ENCODE measurements around the gene TRMT1L. TPM values are rescaled to one million over a fixed set of nuclear protein-coding genes. Genes with fewer than 3 reads are reported as not detected.

Gene TRMT1L
- total and polyA plus RNA-seq, 8 donors = 2.9 to 11.1 (median 6.5) TPM

DNA sequence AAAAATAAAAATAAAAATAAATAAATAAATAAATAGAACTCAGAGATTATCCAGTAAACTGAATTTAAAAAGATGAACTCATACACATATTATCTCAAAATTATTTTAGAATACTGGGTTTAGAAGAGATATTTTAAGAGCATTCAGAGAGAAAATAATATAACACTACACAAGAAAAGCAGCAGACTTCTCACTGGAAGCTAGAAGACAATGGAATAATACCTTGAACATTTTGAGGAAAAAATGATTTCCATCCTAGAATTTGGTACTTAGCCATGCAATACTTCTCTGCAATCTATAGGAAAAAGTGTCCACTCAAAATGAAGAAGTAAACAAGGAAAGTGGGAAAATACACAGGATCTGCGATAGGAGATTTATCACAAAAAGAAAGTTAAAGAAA lies 24.2 kb downstream of the TRMT1L start:
- FAIRE-seq (no peak), ATAC-seq (no peak), DNase-seq (no peak)
- peaks cover 0 to 17% (median 4%) of the 10 kb centered on the region in 3 donors for H3K36me3 ChIP-seq
- no peaks in the 10 kb centered on the region for H3K4me1 ChIP-seq
- no peaks in the 10 kb centered on the region for H3K27me3 ChIP-seq
- TF ChIP-seq, protein P1, sequence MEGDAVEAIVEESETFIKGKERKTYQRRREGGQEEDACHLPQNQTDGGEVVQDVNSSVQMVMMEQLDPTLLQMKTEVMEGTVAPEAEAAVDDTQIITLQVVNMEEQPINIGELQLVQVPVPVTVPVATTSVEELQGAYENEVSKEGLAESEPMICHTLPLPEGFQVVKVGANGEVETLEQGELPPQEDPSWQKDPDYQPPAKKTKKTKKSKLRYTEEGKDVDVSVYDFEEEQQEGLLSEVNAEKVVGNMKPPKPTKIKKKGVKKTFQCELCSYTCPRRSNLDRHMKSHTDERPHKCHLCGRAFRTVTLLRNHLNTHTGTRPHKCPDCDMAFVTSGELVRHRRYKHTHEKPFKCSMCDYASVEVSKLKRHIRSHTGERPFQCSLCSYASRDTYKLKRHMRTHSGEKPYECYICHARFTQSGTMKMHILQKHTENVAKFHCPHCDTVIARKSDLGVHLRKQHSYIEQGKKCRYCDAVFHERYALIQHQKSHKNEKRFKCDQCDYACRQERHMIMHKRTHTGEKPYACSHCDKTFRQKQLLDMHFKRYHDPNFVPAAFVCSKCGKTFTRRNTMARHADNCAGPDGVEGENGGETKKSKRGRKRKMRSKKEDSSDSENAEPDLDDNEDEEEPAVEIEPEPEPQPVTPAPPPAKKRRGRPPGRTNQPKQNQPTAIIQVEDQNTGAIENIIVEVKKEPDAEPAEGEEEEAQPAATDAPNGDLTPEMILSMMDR (IDR thresholded peaks at IDR 0.05) = no peak
- no peaks in the 10 kb centered on the region for H3K9me3 ChIP-seq
- WGBS, 2 donors = 87 to 90% methylated on average over 1 of the region's 1 CpG
- no peak overlapping the region for H3K27ac ChIP-seq
- H3K4me3 ChIP-seq = no peak overlapping the region
- intact Hi-C loops (cut with DNase I) = no loop called here

DNA sequence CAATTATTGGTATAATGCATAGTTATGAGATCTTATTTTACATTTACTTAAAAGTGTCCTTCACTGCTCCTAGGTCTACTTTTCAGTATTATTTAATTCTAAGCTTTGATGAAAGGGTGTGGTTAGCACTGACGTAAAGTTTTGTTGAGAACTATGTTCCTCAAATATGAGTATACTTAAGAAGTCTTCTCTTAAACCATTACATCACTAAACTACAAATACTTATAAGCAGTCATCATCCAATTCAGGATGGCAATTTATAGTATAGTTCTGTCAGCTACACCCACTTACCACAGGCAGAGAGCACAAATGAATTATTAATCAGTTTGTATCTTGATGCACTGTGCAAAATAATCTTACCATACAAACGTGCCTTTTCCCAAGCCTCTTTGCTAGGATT lies 27.0 kb downstream of the TRMT1L start:
- no peak overlapping the region for H3K4me3 ChIP-seq
- no peaks in the 10 kb centered on the region for H3K9me3 ChIP-seq
- TF ChIP-seq, protein P1 (IDR thresholded peaks at IDR 0.05) = no peak
- H3K36me3 ChIP-seq = peaks cover 0 to 30% (median 4%) of the 10 kb centered on the region in 3 donors
- DNase-seq = no peak
- WGBS, 2 donors = 71 to 78% methylated on average over 2 of the region's 2 CpGs
- H3K4me1 ChIP-seq = no peaks in the 10 kb centered on the region
- FAIRE-seq = no peak
- ATAC-seq = no peak
- H3K27me3 ChIP-seq = no peaks in the 10 kb centered on the region
- H3K27ac ChIP-seq = no peak overlapping the region
- intact Hi-C loops (cut with DNase I) = no loop called here

DNA sequence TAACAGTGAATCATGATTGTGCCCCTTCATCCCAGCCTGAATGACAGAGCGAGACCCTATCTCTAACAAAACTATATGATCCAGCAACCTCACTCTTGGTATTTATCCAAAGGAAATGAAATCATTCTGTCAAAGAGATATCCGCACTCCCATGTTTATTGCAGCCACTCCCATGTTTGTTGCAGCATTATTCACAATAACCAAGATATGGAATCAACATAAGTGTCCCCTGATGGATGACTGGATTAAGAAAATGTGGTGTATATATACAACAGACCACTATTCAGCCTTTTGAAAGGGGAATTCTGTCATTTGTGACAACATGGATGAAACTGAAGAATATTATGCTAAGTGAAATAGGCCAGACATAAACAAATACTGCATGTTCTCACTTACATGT lies 44.4 kb downstream of the TRMT1L start:
- TF ChIP-seq, protein P1 (IDR thresholded peaks at IDR 0.05) = no peak
- DNase-seq (no peak), ATAC-seq (no peak), FAIRE-seq (no peak)
- 91 to 96% methylated on average over 2 of the region's 2 CpGs for WGBS, 2 donors
- intact Hi-C loops (cut with DNase I) = no loop called here
- Histone ChIP-seq H3K27ac (no peak overlapping the region), H3K27me3 (no peaks in the 10 kb centered on the region), H3K9me3 (no peaks in the 10 kb centered on the region), H3K4me3 (no peak overlapping the region), H3K36me3 (no peaks in the 10 kb centered on the region), H3K4me1 (no peaks in the 10 kb centered on the region)

DNA sequence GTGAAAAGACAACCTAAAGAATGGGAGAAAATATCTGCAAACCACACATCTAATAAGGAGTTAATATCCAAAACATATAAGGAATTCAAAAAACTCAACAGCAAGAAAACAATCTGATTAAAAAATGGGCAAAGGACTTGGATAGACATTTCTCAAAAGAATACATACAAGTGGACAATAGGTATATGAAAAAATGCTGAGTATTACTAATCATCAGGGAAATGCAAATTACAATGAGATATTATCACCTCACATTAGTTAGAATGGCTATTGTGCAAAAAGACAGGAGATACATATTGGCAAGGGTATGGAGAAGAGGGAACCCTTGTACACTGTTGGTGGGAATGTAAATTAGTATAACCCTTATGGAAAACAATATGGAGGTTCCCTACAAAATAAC lies 44.9 kb downstream of the TRMT1L start:
- Histone ChIP-seq H3K27me3 (no peaks in the 10 kb centered on the region), H3K36me3 (no peaks in the 10 kb centered on the region), H3K9me3 (no peaks in the 10 kb centered on the region), H3K27ac (no peak overlapping the region), H3K4me3 (no peak overlapping the region), H3K4me1 (no peaks in the 10 kb centered on the region)
- ATAC-seq (no peak), FAIRE-seq (no peak), DNase-seq (no peak)
- intact Hi-C loops (cut with DNase I) = no loop called here
- TF ChIP-seq, protein P1 (IDR thresholded peaks at IDR 0.05) = no peak

DNA sequence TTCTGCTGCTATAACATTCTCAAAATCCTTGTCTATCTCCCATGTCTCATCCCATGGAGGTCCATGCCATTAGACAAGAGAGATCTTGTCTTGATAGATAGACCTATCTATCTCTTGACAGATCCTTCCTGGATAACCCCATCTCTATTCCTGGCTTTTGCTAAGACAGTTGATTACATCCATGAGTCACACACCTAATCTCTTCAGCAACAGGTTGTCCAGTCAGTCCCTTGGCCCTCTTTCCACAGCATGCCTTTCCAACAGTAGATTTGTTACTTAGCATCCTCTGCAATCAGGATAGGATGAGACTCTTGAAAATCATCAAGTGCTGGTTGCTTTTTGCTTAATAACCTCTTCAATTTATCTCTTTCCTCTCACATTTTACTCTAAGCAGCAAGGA lies 46.6 kb downstream of the TRMT1L start:
- Histone ChIP-seq H3K4me1 (no peaks in the 10 kb centered on the region), H3K27ac (no peak overlapping the region), H3K36me3 (no peaks in the 10 kb centered on the region), H3K9me3 (no peaks in the 10 kb centered on the region), H3K27me3 (no peaks in the 10 kb centered on the region), H3K4me3 (no peak overlapping the region)
- intact Hi-C loops (cut with DNase I) = no loop called here
- FAIRE-seq = no peak
- TF ChIP-seq, protein P1 (IDR thresholded peaks at IDR 0.05) = no peak
- DNase-seq = no peak
- no peak for ATAC-seq

Measured in pancreas (tissue), 10 donors.